Loucy (cell line): ENCODE data around the gene ATP1A4.
A peak's percentile ranks its signal among the peaks of the same experiment; 100 is the strongest.

ENCODE experiments used
- H2AFZ ChIP-seq: fragments of 200-600 bp; sonication (generic); 2 replicates; pipeline ENCODE4 v1.6.0; 2016; ENCODE audit warnings: antibody characterized with exemption, mild to moderate bottlenecking, low read length, moderate library complexity
- H3F3A ChIP-seq: fragments of 200-600 bp; 2 replicates; pipeline ENCODE4 v1.6.0; 2016; ENCODE audit warnings: antibody characterized with exemption, low read depth, mild to moderate bottlenecking
- H3K27me3 ChIP-seq: fragments of 200-600 bp; sonication (generic); 2 replicates; pipeline ENCODE4 v1.6.1; 2014; ENCODE audit warnings: low read length, mild to moderate bottlenecking; ENCODE audit not compliant: insufficient read depth, poor library complexity, severe bottlenecking
- H3K36me3 ChIP-seq: fragments of 200-600 bp; sonication (generic); 2 replicates; pipeline ENCODE4 v1.6.1; 2016; ENCODE audit warnings: low read length; ENCODE audit not compliant: insufficient read depth
- H3K4me1 ChIP-seq: fragments of 200-600 bp; sonication (generic); 2 replicates; pipeline ENCODE4 v1.5.1; 2014; ENCODE audit warnings: low read length, mild to moderate bottlenecking; ENCODE audit not compliant: insufficient read depth, poor library complexity, severe bottlenecking
- H3K4me2 ChIP-seq: fragments of 200-600 bp; sonication (generic); 2 replicates; pipeline ENCODE4 v1.6.0; 2014; ENCODE audit warnings: antibody characterized with exemption, low read length, low read depth, mild to moderate bottlenecking; ENCODE audit not compliant: poor library complexity, severe bottlenecking
- H3K4me3 ChIP-seq: fragments of 200-600 bp; sonication (generic); 2 replicates; pipeline ENCODE4 v1.5.1; 2014; ENCODE audit warnings: low read length, mild to moderate bottlenecking, mixed read lengths; ENCODE audit not compliant: poor library complexity, severe bottlenecking
- H3K79me2 ChIP-seq: fragments of 200-600 bp; sonication (generic); 2 replicates; pipeline ENCODE4 v1.6.1; 2014; ENCODE audit warnings: low read length; ENCODE audit not compliant: insufficient read depth
- H3K9ac ChIP-seq: fragments of 200-600 bp; sonication (generic); 2 replicates; pipeline ENCODE4 v1.6.0; 2014; ENCODE audit warnings: mild to moderate bottlenecking, low read depth, low read length, moderate library complexity; ENCODE audit not compliant: poor library complexity, severe bottlenecking
- H3K9me2 ChIP-seq: fragments of 200-600 bp; sonication (generic); replicated peaks from 2 replicates; pipeline ENCODE4 v1.6.1; 2016; ENCODE audit warnings: low read depth, low read length, mixed read lengths
- H3K9me3 ChIP-seq: fragments of 200-600 bp; sonication (generic); 2 replicates; pipeline ENCODE4 v1.6.1; 2014; ENCODE audit warnings: mild to moderate bottlenecking, antibody characterized with exemption, low read length, low read depth; ENCODE audit not compliant: insufficient read depth
- H4K20me1 ChIP-seq: fragments of 200-600 bp; sonication (generic); 2 replicates; pipeline ENCODE4 v1.6.0; 2014; ENCODE audit warnings: antibody characterized with exemption, low read length, mild to moderate bottlenecking; ENCODE audit not compliant: insufficient read depth, poor library complexity, severe bottlenecking
- EZH2phosphoT487 ChIP-seq: fragments of 200-600 bp; IDR thresholded peaks from 2 replicates; pipeline ENCODE4 v1.6.1; 2018; ENCODE audit warnings: antibody characterized with exemption, mild to moderate bottlenecking, moderate library complexity, borderline replicate concordance
- TF ChIP-seq, protein P1 (sequence below): fragments of 200-600 bp; sonication (generic); conservative IDR thresholded peaks from 2 replicates; pipeline ENCODE4 v1.5.1; 2014; ENCODE audit warnings: mild to moderate bottlenecking, antibody characterized with exemption, low read length

ATP1A4 gene

DNA sequence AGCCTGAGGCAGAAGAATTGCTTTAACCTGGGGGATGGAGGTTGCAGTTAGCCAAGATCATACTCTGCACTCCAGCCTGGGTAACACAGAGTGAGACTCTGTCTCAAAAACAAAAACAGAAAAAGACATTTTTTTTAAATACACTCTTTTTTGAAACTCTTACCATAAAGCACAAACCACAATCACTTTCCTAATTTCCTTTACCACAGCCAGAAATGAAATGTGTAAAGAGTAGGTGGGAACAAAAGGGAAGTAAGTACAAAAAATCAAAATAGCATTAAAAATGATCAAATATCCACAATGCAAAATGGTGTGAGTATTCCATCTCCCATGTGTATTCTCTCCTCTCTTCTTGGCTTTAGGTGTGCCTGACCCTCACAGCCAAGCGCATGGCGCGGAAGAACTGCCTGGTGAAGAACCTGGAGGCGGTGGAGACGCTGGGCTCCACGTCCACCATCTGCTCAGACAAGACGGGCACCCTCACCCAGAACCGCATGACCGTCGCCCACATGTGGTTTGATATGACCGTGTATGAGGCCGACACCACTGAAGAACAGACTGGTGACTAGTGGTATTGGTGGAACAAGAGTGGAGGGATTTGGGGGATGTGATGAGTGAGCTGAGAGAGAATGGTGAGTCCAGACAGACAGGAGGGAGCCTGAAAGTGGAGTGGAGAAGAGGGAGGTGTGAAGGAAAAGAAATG lies 14.9 kb downstream of the ATP1A4 start:
- no peak overlapping the region for H3K4me2 ChIP-seq
- H3K4me1 ChIP-seq = peaks cover 24% of the 10 kb centered on the region
- H3K9ac ChIP-seq = no peak overlapping the region

GRCh38 chr1:160167056-160167455 lies 15.7 kb downstream of the ATP1A4 start:
- peaks cover 24% of the 10 kb centered on the region for H3K4me1 ChIP-seq
- no peak overlapping the region for H3K9ac ChIP-seq
- H2AFZ ChIP-seq = no peak overlapping the region

More for the DNA sequence above, 14.9 kb downstream of the ATP1A4 start:
- Histone ChIP-seq H3K79me2 (no peaks in the 10 kb centered on the region), H3K27me3 (no peaks in the 10 kb centered on the region), H3K9me2 (no peaks in the 10 kb centered on the region), H3K36me3 (no peaks in the 10 kb centered on the region), H4K20me1 (no peaks in the 10 kb centered on the region), H3F3A (0 out of 2 replicates have a peak, but pooled peaks cover 6% of the 10 kb centered on the region), H3K4me3 (no peak overlapping the region), H2AFZ (no peak overlapping the region), H3K9me3 (no peaks in the 10 kb centered on the region)
- TF ChIP-seq EZH2phosphoT487 = no peak
- TF ChIP-seq, protein P1, sequence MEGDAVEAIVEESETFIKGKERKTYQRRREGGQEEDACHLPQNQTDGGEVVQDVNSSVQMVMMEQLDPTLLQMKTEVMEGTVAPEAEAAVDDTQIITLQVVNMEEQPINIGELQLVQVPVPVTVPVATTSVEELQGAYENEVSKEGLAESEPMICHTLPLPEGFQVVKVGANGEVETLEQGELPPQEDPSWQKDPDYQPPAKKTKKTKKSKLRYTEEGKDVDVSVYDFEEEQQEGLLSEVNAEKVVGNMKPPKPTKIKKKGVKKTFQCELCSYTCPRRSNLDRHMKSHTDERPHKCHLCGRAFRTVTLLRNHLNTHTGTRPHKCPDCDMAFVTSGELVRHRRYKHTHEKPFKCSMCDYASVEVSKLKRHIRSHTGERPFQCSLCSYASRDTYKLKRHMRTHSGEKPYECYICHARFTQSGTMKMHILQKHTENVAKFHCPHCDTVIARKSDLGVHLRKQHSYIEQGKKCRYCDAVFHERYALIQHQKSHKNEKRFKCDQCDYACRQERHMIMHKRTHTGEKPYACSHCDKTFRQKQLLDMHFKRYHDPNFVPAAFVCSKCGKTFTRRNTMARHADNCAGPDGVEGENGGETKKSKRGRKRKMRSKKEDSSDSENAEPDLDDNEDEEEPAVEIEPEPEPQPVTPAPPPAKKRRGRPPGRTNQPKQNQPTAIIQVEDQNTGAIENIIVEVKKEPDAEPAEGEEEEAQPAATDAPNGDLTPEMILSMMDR = no peak

DNA sequence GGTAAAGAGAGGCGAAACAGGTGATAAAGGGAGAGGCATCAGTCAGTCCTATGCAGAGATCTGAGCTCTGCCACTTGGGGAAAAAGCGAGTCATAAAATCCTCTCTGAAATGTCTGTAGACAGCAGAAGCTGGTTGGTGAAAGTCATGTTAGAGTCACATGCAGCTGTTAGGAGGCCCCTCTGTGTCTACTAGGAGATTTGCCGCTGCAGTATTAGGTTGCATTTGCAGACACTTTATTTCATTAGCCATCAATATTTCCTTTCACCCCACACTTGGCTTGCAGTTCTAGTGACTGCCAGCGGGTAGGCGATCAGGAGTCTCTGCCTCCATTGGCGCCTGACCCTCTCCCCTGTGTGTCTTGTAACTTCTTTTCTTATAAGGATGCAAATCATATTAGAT lies 16.2 kb downstream of the ATP1A4 start:
- Histone ChIP-seq H3K4me2 (no peak overlapping the region), H3K79me2 (no peaks in the 10 kb centered on the region), H3K9me3 (no peaks in the 10 kb centered on the region), H3F3A (0 out of 2 replicates have a peak, but pooled peaks cover 6% of the 10 kb centered on the region), H3K36me3 (no peaks in the 10 kb centered on the region), H3K9me2 (no peaks in the 10 kb centered on the region), H3K4me3 (no peak overlapping the region), H3K9ac (no peak overlapping the region), H4K20me1 (no peaks in the 10 kb centered on the region), H3K4me1 (peaks cover 24% of the 10 kb centered on the region), H2AFZ (no peak overlapping the region), H3K27me3 (no peaks in the 10 kb centered on the region)
- no peak for TF ChIP-seq EZH2phosphoT487
- TF ChIP-seq, protein P1 = 0 out of 2 replicates have a peak, but pooled peaks have one; percentile 33

More at GRCh38 chr1:160167056-160167455, 15.7 kb downstream of the ATP1A4 start:
- H3K4me3 ChIP-seq = no peak overlapping the region
- no peaks in the 10 kb centered on the region for H4K20me1 ChIP-seq
- no peak overlapping the region for H3K4me2 ChIP-seq
- H3K79me2 ChIP-seq = no peaks in the 10 kb centered on the region
- 0 out of 2 replicates have a peak, but pooled peaks cover 6% of the 10 kb centered on the region for H3F3A ChIP-seq
- TF ChIP-seq EZH2phosphoT487 = no peak
- TF ChIP-seq, protein P1 = no peak
- H3K9me2 ChIP-seq = no peaks in the 10 kb centered on the region
- no peaks in the 10 kb centered on the region for H3K36me3 ChIP-seq
- H3K9me3 ChIP-seq = no peaks in the 10 kb centered on the region
- no peaks in the 10 kb centered on the region for H3K27me3 ChIP-seq
